ENCODE data around the gene CDH19.
A peak's percentile ranks its signal among the peaks of the same experiment; 100 is the strongest.

CDH19 gene

DNA sequence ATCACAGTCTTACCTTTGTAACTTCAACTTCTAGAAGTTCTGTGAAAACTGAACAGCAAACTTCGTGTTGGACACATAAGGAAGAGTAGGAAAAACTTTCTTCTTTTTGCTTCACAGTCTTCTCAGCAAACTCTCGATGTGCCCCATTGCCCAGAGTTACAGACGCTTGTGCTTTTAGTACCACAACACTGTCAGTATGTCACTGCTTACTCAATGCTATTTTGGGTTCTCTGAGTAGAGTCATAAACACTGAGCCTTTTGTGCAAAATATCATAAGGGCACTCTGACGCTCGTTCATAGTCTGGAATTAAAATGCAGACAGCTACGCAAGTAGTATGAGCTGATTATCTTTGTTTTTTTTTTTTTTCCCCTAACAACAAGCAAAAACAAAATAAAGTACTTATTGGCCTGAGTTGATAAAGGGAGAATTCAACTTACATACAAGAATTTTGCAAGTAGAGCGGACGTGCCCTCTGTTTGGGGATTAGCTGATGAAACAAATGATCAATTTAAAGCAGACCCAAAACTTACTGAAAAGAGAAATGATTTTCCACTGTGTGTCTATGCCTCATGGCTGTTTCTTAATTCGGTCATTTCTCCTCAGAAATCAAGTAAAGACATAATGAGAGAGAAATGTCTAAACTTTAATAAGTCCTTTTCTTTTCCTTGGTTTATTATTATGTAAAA lies at the start of gene CDH19:
TSS of gene CDH19 (minus strand) at position 150 of the 687 bp plus-strand sequence. CDS start 31,886 bp downstream, outside the sequence.
- no peak for DNase-seq

GRCh38 chr18:66647671-66648070 lies 43.8 kb upstream of the CDH19 start:
- DNase-seq: no peak

- no peak for DNase-seq
Measured at GRCh38 chr18:66646609-66647008, 42.7 kb upstream of the CDH19 start.

DNA sequence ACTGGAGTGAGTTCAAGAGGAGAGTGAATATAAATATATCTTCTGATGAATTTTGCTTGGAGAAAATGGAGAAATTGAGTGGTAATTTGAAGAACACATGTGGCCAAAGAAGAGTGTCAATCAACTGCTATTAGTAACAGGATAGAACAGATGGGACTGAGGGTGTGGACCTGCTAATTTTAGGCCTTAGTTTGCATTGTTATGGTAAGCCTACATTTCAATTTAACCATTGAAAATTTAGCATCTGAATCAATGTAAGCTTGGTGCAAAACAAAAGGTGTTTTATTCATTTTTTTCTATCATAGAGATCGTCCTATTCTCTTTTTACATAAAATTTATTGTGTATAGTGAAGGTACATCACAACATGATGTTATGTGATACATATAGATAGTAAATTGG lies 42.1 kb upstream of the CDH19 start:
- no peak for DNase-seq

DNA sequence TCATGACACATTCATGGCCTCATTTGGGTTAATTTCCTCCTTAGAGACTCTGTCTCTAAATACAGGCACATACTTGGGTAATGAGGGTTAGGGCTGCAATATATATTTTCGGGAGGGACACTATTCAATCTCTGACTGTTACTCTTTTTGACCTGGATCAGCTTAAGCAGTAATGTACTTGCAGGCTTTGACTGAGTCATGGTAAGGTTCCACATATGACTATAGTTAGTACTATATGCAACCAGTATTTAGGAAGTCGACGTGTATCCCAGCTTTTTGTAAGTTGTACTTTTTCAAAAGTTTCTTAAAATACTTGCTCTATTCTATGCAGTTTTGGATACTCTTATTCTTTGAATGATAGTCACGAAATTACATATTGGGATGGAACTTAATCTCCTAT lies 37.2 kb upstream of the CDH19 start:
- no peak for DNase-seq

GRCh38 chr18:66640431-66640830 lies 36.5 kb upstream of the CDH19 start:
- DNase-seq: no peak

GRCh38 chr18:66638856-66639629 lies 35.2 kb upstream of the CDH19 start:
- DNase-seq: no peak

- DNase-seq: no peak
Measured at GRCh38 chr18:66635342-66635741, 31.5 kb upstream of the CDH19 start.

- no peak for DNase-seq
Measured at GRCh38 chr18:66632756-66633155, 28.9 kb upstream of the CDH19 start.

GRCh38 chr18:66630831-66631230 lies 26.9 kb upstream of the CDH19 start:
- DNase-seq: no peak

- DNase-seq: no peak
Measured at GRCh38 chr18:66623821-66624220, 19.9 kb upstream of the CDH19 start.

DNA sequence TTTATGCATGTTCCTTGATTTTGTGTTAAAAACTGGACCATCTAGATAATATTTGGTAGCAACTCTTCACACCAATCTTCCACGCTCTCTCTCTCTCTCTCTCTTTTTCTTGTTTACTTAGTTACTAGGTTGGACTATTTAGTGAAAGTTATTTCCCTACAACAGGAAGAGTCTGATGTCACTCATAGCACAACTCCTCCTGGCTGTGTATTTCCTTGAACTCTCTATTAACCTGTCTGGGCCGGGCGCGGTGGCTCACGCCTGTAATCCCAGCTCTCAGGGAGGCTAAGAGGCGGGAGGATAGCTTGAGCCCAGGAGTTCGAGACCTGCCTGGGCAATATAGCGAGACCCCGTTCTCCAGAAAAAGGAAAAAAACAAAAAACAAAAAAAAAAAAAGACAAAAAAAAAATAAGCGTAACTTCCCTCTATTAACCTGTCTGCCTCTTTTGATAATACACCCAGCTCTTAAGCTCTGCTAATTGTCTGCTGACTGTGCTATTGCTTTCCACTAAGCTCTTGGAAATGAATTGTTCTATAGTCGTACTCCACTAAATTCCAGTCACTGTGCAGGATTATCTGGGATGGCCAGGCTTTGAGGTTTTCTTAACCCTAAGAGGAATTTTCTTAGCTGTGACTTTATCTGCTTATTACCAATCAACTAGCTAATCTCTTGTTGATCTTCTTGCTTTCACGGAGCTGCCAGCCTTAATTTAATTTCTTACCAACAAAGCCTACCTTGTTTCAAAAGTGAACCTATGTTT lies 18.1 kb upstream of the CDH19 start:
- DNase-seq: no peak

GRCh38 chr18:66616523-66616983 lies 12.7 kb upstream of the CDH19 start:
- DNase-seq: no peak

DNA sequence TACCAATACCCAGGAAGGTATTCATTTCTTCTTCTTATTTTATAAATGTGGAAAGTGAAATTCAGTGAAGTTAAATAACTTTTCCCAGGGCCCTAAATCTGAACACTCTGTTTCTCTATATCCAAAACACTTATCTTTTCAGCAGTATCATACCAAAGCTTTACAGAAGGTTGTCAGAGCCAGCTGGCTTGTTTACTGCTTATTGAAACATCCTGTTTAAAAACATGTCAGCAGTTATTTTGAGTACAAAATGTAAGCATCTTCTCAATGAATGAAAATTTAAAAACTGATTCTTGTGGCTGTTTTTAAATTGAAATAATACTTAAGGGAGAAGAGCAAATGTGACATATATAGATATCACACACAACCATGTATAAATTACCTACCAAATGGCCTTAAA lies 11.3 kb upstream of the CDH19 start:
- DNase-seq: no peak

- no peak for DNase-seq
Measured at GRCh38 chr18:66607632-66608031, 3.7 kb upstream of the CDH19 start.

- DNase-seq: no peak
Measured at GRCh38 chr18:66601649-66602048, 2.2 kb downstream of the CDH19 start.

- no peak for DNase-seq
Measured at GRCh38 chr18:66599190-66599589, 4.7 kb downstream of the CDH19 start.

GRCh38 chr18:66587430-66587829 lies 16.5 kb downstream of the CDH19 start:
- no peak for DNase-seq

- DNase-seq: no peak
Measured at GRCh38 chr18:66582211-66582610, 21.7 kb downstream of the CDH19 start.

DNA sequence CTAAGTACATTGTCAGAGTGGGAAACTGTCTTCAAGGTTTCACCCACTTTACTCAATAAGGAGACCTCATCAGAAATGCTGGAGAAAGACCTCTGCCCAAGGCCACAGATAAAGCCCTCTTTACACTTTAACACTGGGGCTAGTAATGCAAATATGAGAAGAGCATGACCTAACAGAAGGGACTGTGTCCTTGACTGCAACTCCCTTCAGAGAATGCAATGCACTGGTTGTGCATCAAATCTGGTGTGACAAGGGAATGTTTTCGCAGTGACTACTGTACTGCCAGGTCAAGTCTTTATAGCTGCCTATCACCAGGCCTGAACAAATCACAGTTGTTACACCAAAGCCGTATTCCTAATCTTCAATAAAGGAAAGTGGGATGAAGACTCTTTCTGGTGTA lies 28.6 kb downstream of the CDH19 start:
- peak; percentile 4 for DNase-seq

DNA sequence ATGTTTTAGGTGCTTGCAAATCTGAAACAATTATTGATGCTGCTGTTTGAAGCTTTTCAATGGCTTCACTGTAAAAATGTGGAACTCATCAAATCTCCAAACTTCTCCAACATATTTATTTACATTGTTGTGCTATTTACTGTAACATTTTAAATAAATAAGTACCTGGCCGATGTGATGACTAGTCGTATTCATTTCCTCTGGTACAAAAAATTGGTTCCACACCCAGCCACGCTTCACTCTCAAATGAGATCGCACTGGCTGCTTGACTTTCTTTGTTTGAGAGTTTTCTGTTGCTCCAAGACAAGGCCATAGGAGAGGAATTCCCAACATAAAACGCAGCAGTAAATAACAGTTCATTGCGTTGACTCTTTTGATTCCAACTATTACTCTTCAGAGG lies 32.0 kb downstream of the CDH19 start:
- DNase-seq: no peak

DNA sequence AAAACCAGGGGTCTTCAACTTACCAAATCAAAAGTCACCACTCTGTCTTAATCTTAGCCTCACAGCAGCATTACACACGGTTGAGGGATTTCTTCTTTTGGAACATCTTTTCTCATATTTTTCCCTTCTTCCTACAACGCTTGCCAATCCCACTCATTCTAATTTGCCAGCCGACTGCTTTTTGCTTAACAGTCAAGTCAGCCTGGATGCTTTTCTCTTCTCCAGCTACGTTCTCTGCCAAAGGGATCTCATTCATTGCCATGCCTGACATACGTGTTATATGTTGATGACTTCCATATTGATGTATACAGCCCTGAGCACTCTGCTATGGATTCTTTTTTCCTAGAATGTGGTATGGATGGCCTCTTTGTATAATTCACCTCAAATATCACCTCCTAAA lies 37.3 kb downstream of the CDH19 start:
- no peak for DNase-seq

- DNase-seq: no peak
Measured at GRCh38 chr18:66564236-66564635, 39.7 kb downstream of the CDH19 start.

- DNase-seq: no peak
Measured at GRCh38 chr18:66562279-66562678, 41.6 kb downstream of the CDH19 start.

Data from retina (tissue), 1 donor.